ENCODE data around the gene ASPSCR1. TPM values are rescaled to one million over a fixed set of nuclear protein-coding genes. Genes with fewer than 3 reads are reported as not detected.

ASPSCR1 gene
- total RNA-seq, 1 donor from 2014 or later: 35.6 TPM

DNA sequence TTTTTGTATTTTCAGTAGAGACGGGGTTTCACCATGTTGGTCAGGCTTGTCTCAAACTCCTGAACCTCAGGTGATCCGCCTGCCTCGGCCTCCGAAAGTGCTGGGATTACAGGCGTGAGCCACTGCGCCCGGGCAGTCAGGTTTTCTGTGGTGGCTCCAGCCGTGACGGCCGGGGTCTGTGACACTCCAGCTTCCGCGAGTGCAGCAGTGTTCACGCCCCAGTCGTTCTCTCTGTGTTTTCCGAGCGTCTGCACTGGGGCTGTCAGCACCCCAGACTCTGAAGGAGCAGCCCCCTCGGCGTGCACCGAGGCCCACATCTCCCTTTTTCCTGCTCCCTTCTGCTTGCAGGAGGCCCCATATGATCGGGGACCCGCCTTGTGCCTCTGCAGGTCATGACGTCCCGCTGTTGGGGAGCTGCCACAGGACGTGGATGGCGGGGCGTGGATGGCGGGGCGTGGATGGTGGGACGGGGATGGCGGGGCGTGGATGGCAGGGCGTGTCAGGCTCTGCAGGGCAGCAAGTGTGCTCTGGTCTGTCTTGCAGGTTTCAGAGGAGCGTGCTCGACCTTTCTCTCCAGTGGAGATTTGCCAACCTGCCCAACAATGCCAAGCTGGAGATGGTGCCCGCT lies 5.7 kb downstream of the ASPSCR1 start:
- no peaks in the 10 kb centered on the region for H3K27me3 Mint-ChIP-seq
- H3K9me3 Mint-ChIP-seq: no peaks in the 10 kb centered on the region
- no peak for DNase-seq (ENCODE audit: extremely low spot score, unreplicated experiment)
- no peaks in the 10 kb centered on the region for H3K4me1 Mint-ChIP-seq (ENCODE audit: unreplicated experiment)
- no peak overlapping the region for H3K4me3 Mint-ChIP-seq
- peaks cover 7% of the 10 kb centered on the region for H3K36me3 Mint-ChIP-seq
- H3K27ac Mint-ChIP-seq: no peak overlapping the region
- TF ChIP-seq CTCF (conservative IDR thresholded peaks at IDR 0.05): no peak

DNA sequence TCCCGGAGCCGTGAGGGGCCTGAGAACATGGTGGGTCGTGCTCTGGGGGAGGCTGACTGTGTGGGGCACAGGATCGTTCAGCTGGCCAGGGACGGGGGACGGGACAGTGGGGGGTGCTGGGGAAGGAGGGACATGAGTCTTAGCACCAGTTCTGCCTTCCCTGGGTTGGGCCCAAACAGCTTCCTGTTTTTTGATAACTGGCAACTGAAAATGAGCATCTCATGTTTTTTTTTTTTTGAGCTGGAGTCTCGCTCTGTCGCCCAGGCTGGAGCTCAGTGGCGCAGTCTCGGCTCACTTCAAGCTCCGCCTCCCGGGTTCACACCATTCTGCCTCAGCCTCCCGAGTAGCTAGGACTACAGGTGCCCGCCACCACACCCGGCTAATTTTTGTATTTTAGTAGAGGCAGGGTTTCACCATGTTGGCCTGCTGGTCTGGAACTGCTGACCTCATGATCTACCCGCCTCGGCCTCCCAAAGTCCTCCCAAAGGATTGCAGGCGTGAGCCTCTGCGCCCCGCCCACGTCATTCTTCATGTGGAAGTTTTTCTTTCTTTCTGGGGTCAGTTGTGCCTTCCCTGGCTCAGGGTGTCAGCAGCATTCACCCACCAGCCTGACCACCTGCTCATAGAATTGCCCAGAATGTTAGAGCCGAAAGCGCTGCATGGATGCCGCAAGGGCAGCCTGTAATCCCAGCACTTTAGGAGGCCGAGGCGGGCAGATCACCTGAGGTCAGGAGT lies 6.4 kb downstream of the ASPSCR1 start:
- no peaks in the 10 kb centered on the region for H3K27me3 Mint-ChIP-seq
- H3K36me3 Mint-ChIP-seq: peaks cover 7% of the 10 kb centered on the region
- no peaks in the 10 kb centered on the region for H3K4me1 Mint-ChIP-seq (ENCODE audit: unreplicated experiment)

DNA sequence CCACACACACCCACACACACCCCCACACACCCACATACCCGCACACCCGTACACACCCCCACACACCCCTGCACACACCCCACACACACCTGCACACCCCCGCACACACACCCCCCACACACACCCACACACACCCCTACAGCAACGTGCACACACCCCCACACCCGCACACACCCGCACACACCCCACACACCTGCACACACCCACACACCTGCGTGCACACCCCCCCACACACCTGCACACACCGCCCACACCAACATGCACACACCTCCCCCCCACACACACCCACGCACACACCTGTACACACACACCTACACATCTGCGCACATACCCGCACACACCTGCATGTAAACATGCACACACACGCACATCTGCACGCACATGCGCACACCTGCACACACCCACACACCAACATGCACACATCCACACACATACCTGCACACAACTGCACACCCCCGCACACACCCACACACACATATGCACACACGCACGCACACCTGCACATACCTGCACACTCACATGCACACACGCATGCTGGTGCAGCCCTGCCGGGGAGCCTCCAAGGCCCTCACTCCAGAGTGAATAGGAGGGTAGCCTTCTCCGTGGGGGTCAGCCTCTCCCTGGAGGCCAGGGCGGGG lies 7.5 kb downstream of the ASPSCR1 start:
- Mint-ChIP-seq H3K4me1 (ENCODE audit: unreplicated experiment) (no peaks in the 10 kb centered on the region), H3K36me3 (peaks cover 7% of the 10 kb centered on the region), H3K9me3 (no peaks in the 10 kb centered on the region), H3K4me3 (no peak overlapping the region), H3K27ac (no peak overlapping the region), H3K27me3 (no peaks in the 10 kb centered on the region)
- no peak for TF ChIP-seq CTCF (conservative IDR thresholded peaks at IDR 0.05)
- no peak for DNase-seq (ENCODE audit: extremely low spot score, unreplicated experiment)

More for the DNA sequence above, 6.4 kb downstream of the ASPSCR1 start:
- no peaks in the 10 kb centered on the region for H3K9me3 Mint-ChIP-seq
- DNase-seq (ENCODE audit: extremely low spot score, unreplicated experiment): no peak
- TF ChIP-seq CTCF (conservative IDR thresholded peaks at IDR 0.05): no peak
- H3K27ac Mint-ChIP-seq: no peak overlapping the region
- H3K4me3 Mint-ChIP-seq: no peak overlapping the region

GRCh38 chr17:81986606-81987005 lies 9.2 kb downstream of the ASPSCR1 start:
- DNase-seq (ENCODE audit: extremely low spot score, unreplicated experiment): no peak
- Mint-ChIP-seq H3K36me3 (peaks cover 9% of the 10 kb centered on the region), H3K27ac (no peak overlapping the region), H3K9me3 (no peaks in the 10 kb centered on the region), H3K4me3 (no peak overlapping the region), H3K4me1 (ENCODE audit: unreplicated experiment) (no peaks in the 10 kb centered on the region), H3K27me3 (no peaks in the 10 kb centered on the region)
- no peak for TF ChIP-seq CTCF (conservative IDR thresholded peaks at IDR 0.05)

DNA sequence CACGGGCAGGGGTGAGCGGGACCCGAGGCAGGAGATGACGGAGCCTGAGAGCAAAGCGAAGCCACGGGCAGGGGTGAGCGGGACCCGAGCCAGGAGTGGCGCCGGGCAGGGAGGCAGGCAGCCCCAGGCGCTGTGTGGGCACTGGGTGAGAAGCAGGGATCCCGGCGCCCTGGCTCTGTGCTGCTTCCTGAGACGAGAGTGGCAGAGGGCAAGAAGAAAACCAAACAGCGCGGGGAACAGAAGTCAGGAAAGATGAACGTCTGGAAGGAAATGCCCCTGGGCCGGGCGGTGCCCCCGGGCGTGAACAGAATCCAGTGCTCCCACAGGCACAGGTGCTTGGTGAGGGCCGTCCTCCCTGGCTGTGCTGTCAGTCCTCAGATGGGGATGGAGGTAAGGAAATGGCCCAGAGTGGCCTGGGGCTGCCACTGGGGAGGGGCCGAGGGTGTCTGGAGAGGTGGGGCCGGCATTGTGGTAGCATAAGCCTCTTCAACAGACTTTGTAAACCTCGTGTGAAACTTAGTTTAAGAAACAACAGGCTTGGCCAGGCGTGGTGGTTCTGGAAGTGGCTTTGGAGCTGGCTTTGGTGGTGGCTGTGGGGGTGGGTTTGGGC lies 9.8 kb downstream of the ASPSCR1 start:
- no peak for TF ChIP-seq CTCF (conservative IDR thresholded peaks at IDR 0.05)
- H3K36me3 Mint-ChIP-seq: peaks cover 9% of the 10 kb centered on the region
- H3K4me3 Mint-ChIP-seq: no peak overlapping the region
- DNase-seq (ENCODE audit: extremely low spot score, unreplicated experiment): no peak
- no peaks in the 10 kb centered on the region for H3K9me3 Mint-ChIP-seq
- H3K27ac Mint-ChIP-seq: no peak overlapping the region
- H3K4me1 Mint-ChIP-seq (ENCODE audit: unreplicated experiment): no peaks in the 10 kb centered on the region
- no peaks in the 10 kb centered on the region for H3K27me3 Mint-ChIP-seq

Measured in type B pancreatic cell (in vitro differentiated cells).